Heart right ventricle (tissue), 16 donors: ENCODE data around the gene PLCB1. TPM values are rescaled to one million over a fixed set of nuclear protein-coding genes. Genes with fewer than 3 reads are reported as not detected.

ENCODE experiments used
- ATAC-seq, 8 donors: fragments of 200-7000 bp; cut with Tn5 transposase; one replicate each; pipeline ENCODE4 v1.9.1; 2020; ENCODE audit warnings: mild to moderate bottlenecking in 8 of 8, moderate library complexity in 8 of 8, moderate number of reproducible peaks in 1 of 8
- DNase-seq, 2 donors: peaks; one replicate each; pipeline ENCODE4 v3.0.0-alpha.2; 2020
- H3K27ac ChIP-seq, 10 donors: fragments of 200-600 bp; sonication (generic) in 2 of 10; one replicate each; pipeline versions ENCODE4 v1.5.0 to v1.8.0; 2020 to 2022; ENCODE audit warnings: mild to moderate bottlenecking in 3 of 10
- H3K27me3 ChIP-seq, 7 donors: fragments of 200-600 bp; one replicate each; pipeline ENCODE4 v1.8.0; 2021 to 2022; ENCODE audit warnings: mild to moderate bottlenecking in 2 of 7
- H3K36me3 ChIP-seq, 9 donors: fragments of 200-600 bp; sonication (generic) in 1 of 9; one replicate each; pipeline versions ENCODE4 v1.5.0 to v1.8.0; 2020 to 2022; ENCODE audit warnings: mild to moderate bottlenecking in 2 of 9
- H3K4me1 ChIP-seq, 9 donors: fragments of 200-600 bp; sonication (generic) in 1 of 9; one replicate each; pipeline versions ENCODE4 v1.5.0 to v1.8.0; 2020 to 2022; ENCODE audit warnings: mild to moderate bottlenecking in 4 of 9
- H3K4me3 ChIP-seq, 10 donors: fragments of 200-600 bp; sonication (generic) in 2 of 10; one replicate each; pipeline versions ENCODE4 v1.5.0 to v1.8.0; 2020 to 2022; ENCODE audit warnings: mild to moderate bottlenecking in 7 of 10, moderate library complexity in 2 of 10
- H3K9me3 ChIP-seq, 11 donors: fragments of 200-600 bp in 10 of 11; sonication (generic) in 2 of 11; one replicate each; pipeline versions ENCODE4 v1.5.0 to v1.8.0; 2013 to 2022; ENCODE audit warnings: mild to moderate bottlenecking in 2 of 11, control low read depth in 1 of 11, moderate library complexity in 1 of 11
- CTCF ChIP-seq, 9 donors: fragments of 200-600 bp; sonication (generic) in 2 of 9; IDR thresholded peaks; one replicate each; pipeline versions ENCODE4 v1.5.0 to v1.8.0; 2021 to 2022; ENCODE audit warnings: antibody characterized with exemption in 9 of 9, mild to moderate bottlenecking in 5 of 9, moderate library complexity in 1 of 9
- WGBS, 2 donors: extraction: QIAGEN DNeasy Blood & Tissue Kit; methylation state at CpG; one replicate each; pipeline ENCODE4 v1.1.7; 2013; ENCODE audit warnings: inconsistent platforms in 1 of 2; 5-methylcytosine and 5-hydroxymethylcytosine counted together
- intact Hi-C, 10 donors: fragments of 100-400 bp; cut with DNase I; formaldehyde crosslinking; loops; one replicate each; pipeline versions ENCODE4 v1.11.1 to v1.14.2; 2022
- polyA plus RNA-seq, 2 donors: library from polyadenylated mRNA; stranded (reverse); fragments of 200-250 nt; gene quantifications; one replicate each; pipeline ENCODE4 v1.2.3, GENCODE V29; 2013
- total RNA-seq, 10 donors: library from RNA; stranded (reverse); fragmentation: NEBNext Ultra II Directional in 3 of 10; extraction: Animal tissue kit (Norgen Biotek cat#: 25700) in 3 of 10; gene quantifications; one replicate each; pipeline versions ENCODE4 v1.2.1 to v1.2.4, GENCODE V29; 2021 to 2023
- donor health status: Arrhythmogenic right ventricular cardiomyopathy.
- donor health status: ischemic (EF 13 %, LVEDD 7.1; RV severe dilation, severe dysfunction).
- donor health status: healthy with polysubstance abuse.
- donor health status: DM: no; HTN: yes; CAD: no.
- donor health status: DM: no; HTN: no; CAD: no.
- donor health status: ischemic (EF 25% LVEDD 6.9; RV normal size, moderate dysfunction).
- donor health status: ischemic (EF 25% LVEDD 5.7; RV mildly dilated, moderate dysfunction).
- donor health status: healthy.
- donor health status: DM: yes; HTN: yes; CAD: no.
- donor health status: Ischemic cardiomyopathy.
- donor health status: ischemic (EF 35%, LVEDD 5.7; RV mildly dilated, moderate dysfunction).
- donor health status: nonischemic (EF 11% LVEDD 7.7; RV severe dilation, severe dysfunction).
- donor health status: DM: yes; HTN: yes; CAD: no.
- donor health status: PGD.
- donor health status: ischemic (EF 29% LVEDD 5.4; RV normal size, mild dysfunction).
- donor health status: nonischemic (EF 23%, LVEDD 6.1; RV moderate dilation, normal function).

PLCB1 gene
- total and polyA plus RNA-seq, 12 donors, result 2.2 to 12.7 (median 7.1) TPM

- ATAC-seq (no peak), DNase-seq (no peak)
- Histone ChIP-seq H3K27ac (no peak overlapping the region), H3K9me3 (no peaks in the 10 kb centered on the region), H3K36me3 (no peaks in the 10 kb centered on the region), H3K4me3 (no peak overlapping the region), H3K27me3 (no peaks in the 10 kb centered on the region), H3K4me1 (peaks cover 0 to 14% (median 0%) of the 10 kb centered on the region in 9 donors)
- intact Hi-C loops, result no loop called here
- TF ChIP-seq CTCF (IDR thresholded peaks at IDR 0.05), result no peak
- WGBS, 2 donors, result 75 to 88% methylated on average over 1 of the region's 1 CpG
Measured at GRCh38 chr20:8870652-8871051, 738.6 kb downstream of the PLCB1 start.

- no peak for TF ChIP-seq CTCF (IDR thresholded peaks at IDR 0.05)
- Histone ChIP-seq H3K9me3 (no peaks in the 10 kb centered on the region), H3K27me3 (no peaks in the 10 kb centered on the region), H3K27ac (no peak overlapping the region), H3K4me3 (no peak overlapping the region), H3K4me1 (no peaks in the 10 kb centered on the region), H3K36me3 (no peaks in the 10 kb centered on the region)
- ATAC-seq (no peak), DNase-seq (no peak)
- 66 to 84% methylated on average over 1 of the region's 1 CpG for WGBS, 2 donors
- intact Hi-C loops, result no loop called here
Measured at GRCh38 chr20:8874437-8874836, 742.4 kb downstream of the PLCB1 start.

GRCh38 chr20:8875586-8875985, 743.5 kb downstream of the PLCB1 start:
- Histone ChIP-seq H3K27ac (no peak overlapping the region), H3K4me1 (no peaks in the 10 kb centered on the region), H3K27me3 (no peaks in the 10 kb centered on the region), H3K36me3 (no peaks in the 10 kb centered on the region), H3K4me3 (no peak overlapping the region), H3K9me3 (no peaks in the 10 kb centered on the region)
- no peak for ATAC-seq
- intact Hi-C loops, result no loop called here
- no peak for DNase-seq
- no peak for TF ChIP-seq CTCF (IDR thresholded peaks at IDR 0.05)

- peaks cover 0 to under 1% (median 0%) of the 10 kb centered on the region in 9 donors for H3K36me3 ChIP-seq
- no peaks in the 10 kb centered on the region for H3K9me3 ChIP-seq
- H3K4me3 ChIP-seq, result no peak overlapping the region
- no peaks in the 10 kb centered on the region for H3K4me1 ChIP-seq
- TF ChIP-seq CTCF (IDR thresholded peaks at IDR 0.05), result no peak
- ATAC-seq, result no peak
- no peak for DNase-seq
- H3K27me3 ChIP-seq, result no peaks in the 10 kb centered on the region
- no peak overlapping the region for H3K27ac ChIP-seq
- intact Hi-C loops, result no loop called here
Measured at GRCh38 chr20:8876366-8876765, 744.3 kb downstream of the PLCB1 start.

- 93% methylated on average over 2 of the region's 2 CpGs for WGBS, 2 donors
- Histone ChIP-seq H3K4me1 (no peaks in the 10 kb centered on the region), H3K9me3 (no peaks in the 10 kb centered on the region), H3K27me3 (no peaks in the 10 kb centered on the region), H3K4me3 (no peak overlapping the region), H3K27ac (no peak overlapping the region), H3K36me3 (peaks cover 0 to 10% (median 0%) of the 10 kb centered on the region in 9 donors)
- ATAC-seq, result no peak
- no peak for TF ChIP-seq CTCF (IDR thresholded peaks at IDR 0.05)
- intact Hi-C loops, result no loop called here
- DNase-seq, result no peak
Measured at GRCh38 chr20:8877294-8877693, 745.2 kb downstream of the PLCB1 start.
